ENCODE results near the gene LRRC8D. TPM values are rescaled to one million over a fixed set of nuclear protein-coding genes. Genes with fewer than 3 reads are reported as not detected.

LRRC8D gene
- polyA plus RNA-seq, 2 of the 4 experiments (the other 2 are of a cell fraction): 41.8 to 76.7 TPM

DNA sequence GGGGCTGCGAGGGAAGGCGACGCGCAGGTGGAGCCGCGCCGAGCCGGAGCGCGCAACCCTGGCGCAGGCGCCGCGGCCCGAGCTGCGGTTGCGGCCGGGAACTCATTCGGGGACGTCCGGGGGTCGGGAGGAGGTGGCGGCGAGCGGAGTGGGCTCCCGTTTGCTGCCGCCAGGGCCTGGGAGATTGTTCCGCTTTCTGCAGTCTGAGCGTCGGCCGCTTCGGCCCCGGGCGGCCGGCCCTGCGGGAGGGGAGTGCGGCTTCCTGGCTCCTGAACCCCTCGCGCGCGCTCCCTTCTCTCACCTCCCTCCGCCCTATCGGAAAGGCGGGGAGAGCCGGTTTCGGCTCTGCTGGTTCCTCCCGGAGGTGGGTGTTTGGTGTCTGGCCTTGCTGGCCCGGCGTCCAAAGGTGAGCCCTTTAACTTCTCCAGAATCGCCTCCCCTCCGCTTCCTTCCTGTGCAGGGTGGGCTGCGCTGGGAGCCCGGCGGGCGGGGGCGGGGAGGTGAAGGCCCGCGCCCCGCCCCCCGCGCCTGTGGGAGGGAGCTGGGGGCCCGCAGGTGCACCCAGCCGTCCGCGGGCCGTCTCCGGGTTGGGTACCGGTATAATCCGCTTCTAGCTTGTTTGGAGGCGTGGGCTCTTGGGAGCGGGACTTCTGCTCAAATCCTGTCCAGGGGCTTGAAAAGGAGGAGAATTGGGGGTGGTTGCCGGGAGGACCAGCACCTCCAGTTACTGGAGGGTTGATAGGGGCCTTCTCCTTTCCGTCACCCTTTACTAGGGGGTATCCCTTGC lies 683 bp downstream of the LRRC8D start:
- no peak for FAIRE-seq
- peak overlapping the region; percentile 94 to 99 for H3K27ac ChIP-seq
- peak; percentile 60 to 73 for ATAC-seq
- no peaks in the 10 kb centered on the region for H3K9me3 ChIP-seq
- DNase-seq (ENCODE audit: low read depth in 1 of 2, low spot score in 1 of 2): peak; percentile 41 to 49
- ChIA-PET CTCF (interaction anchor here (1.3 to 2.6 kb wide), 5 partner anchors 15 to 166 kb away, joined by 3 to 14 read pairs (median 4); no protein-coding TSS in a partner anchor), POLR2A (interaction anchor here (0.6 to 1.5 kb wide), 2 partner anchors 22 to 142 kb away, joined by 3 to 5 read pairs; no protein-coding TSS in a partner anchor)
- WGBS (ENCODE audit: missing lambda C conversion rate): 2% methylated on average over 4 of the region's 73 CpGs
- H3K4me2 ChIP-seq: peak overlapping the region; percentile 84
- peak overlapping the region; percentile 97 for H3K4me3 ChIP-seq
- TF ChIP-seq POLR2A (IDR thresholded peaks at IDR 0.05; ENCODE audit: low read length) (0 out of 2 replicates have a peak, but pooled peaks have one; percentile 7), KDM5A (IDR thresholded peaks at IDR 0.05) (0 out of 2 replicates have a peak, but pooled peaks have one; percentile 14), PHF8 (IDR thresholded peaks at IDR 0.05; ENCODE audit: borderline replicate concordance, low read depth) (0 out of 2 replicates have a peak, but pooled peaks have one; percentile 33), MYC (IDR thresholded peaks at IDR 0.05; ENCODE audit: borderline replicate concordance, low read length) (no peak)
- peaks cover 30% of the 10 kb centered on the region for H3K4me1 ChIP-seq

DNA sequence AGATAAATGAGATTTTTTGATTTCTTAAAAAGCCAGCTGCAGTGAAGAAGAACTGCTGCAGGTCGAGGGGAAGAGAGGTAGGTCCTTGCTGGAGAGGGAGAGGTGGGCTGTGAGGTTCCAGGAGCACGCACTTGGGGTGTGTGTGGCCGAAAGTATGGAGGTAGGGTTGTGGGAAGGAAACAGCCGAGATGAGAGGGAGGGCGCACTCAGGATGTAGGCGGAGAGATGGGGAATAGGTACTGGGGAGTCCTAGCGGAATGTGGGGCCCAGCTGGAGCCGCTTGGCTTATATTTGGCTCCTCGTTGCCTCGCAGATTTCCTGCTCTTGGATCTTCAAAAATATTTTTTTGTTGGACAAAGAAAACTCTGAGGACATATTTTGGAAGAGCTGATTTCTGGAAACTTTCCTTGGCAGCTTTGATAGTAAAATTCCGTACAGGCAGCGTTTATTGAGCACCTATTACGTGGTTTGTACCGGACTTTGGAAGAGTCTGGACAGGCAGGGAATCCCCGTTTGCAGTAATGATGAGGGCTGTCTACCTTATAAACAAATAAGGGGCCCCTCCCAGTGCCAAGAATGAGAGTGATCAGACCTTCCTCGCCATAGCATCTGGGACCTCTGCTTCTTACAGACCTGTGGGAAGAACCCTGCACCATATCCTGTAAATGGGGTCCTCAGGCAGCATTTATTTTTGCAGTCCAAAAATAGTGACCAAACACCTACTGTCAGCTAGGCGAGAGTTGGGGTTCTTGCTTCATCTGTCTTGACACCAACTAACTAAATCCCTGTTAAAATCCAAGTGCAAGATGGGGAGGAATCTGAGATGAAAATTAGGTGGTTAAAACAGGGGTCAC lies 1.5 kb downstream of the LRRC8D start:
- FAIRE-seq: no peak
- 24% methylated on average over 17 of the region's 17 CpGs for WGBS (ENCODE audit: missing lambda C conversion rate)
- H3K9me3 ChIP-seq: no peaks in the 10 kb centered on the region
- TF ChIP-seq ZFP36 (IDR thresholded peaks at IDR 0.05; ENCODE audit: borderline replicate concordance, partially characterized antibody) (no peak), ESRRA (IDR thresholded peaks at IDR 0.05; ENCODE audit: borderline replicate concordance, low read length) (no peak), KDM5A (IDR thresholded peaks at IDR 0.05) (no peak), JUN (IDR thresholded peaks at IDR 0.05) (no peak), RARB (CRISPR knock-in tag; IDR thresholded peaks at IDR 0.05) (no peak), ZC3H11A (IDR thresholded peaks at IDR 0.05) (no peak), HDAC2 (IDR thresholded peaks at IDR 0.05) (no peak), KDM1A (IDR thresholded peaks at IDR 0.05; ENCODE audit: low read depth) (no peak), FOXS1 (CRISPR knock-in tag; IDR thresholded peaks at IDR 0.05) (no peak)
- TF ChIP-seq, protein P1, sequence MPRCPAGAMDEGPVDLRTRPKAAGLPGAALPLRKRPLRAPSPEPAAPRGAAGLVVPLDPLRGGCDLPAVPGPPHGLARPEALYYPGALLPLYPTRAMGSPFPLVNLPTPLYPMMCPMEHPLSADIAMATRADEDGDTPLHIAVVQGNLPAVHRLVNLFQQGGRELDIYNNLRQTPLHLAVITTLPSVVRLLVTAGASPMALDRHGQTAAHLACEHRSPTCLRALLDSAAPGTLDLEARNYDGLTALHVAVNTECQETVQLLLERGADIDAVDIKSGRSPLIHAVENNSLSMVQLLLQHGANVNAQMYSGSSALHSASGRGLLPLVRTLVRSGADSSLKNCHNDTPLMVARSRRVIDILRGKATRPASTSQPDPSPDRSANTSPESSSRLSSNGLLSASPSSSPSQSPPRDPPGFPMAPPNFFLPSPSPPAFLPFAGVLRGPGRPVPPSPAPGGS (IDR thresholded peaks at IDR 0.05): no peak
- TF ChIP-seq, protein P2, sequence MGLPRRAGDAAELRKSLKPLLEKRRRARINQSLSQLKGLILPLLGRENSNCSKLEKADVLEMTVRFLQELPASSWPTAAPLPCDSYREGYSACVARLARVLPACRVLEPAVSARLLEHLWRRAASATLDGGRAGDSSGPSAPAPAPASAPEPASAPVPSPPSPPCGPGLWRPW (IDR thresholded peaks at IDR 0.05): no peak
- TF ChIP-seq, protein P3, sequence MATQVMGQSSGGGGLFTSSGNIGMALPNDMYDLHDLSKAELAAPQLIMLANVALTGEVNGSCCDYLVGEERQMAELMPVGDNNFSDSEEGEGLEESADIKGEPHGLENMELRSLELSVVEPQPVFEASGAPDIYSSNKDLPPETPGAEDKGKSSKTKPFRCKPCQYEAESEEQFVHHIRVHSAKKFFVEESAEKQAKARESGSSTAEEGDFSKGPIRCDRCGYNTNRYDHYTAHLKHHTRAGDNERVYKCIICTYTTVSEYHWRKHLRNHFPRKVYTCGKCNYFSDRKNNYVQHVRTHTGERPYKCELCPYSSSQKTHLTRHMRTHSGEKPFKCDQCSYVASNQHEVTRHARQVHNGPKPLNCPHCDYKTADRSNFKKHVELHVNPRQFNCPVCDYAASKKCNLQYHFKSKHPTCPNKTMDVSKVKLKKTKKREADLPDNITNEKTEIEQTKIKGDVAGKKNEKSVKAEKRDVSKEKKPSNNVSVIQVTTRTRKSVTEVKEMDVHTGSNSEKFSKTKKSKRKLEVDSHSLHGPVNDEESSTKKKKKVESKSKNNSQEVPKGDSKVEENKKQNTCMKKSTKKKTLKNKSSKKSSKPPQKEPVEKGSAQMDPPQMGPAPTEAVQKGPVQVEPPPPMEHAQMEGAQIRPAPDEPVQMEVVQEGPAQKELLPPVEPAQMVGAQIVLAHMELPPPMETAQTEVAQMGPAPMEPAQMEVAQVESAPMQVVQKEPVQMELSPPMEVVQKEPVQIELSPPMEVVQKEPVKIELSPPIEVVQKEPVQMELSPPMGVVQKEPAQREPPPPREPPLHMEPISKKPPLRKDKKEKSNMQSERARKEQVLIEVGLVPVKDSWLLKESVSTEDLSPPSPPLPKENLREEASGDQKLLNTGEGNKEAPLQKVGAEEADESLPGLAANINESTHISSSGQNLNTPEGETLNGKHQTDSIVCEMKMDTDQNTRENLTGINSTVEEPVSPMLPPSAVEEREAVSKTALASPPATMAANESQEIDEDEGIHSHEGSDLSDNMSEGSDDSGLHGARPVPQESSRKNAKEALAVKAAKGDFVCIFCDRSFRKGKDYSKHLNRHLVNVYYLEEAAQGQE (IDR thresholded peaks at IDR 0.05): no peak
- TF ChIP-seq, protein P4, sequence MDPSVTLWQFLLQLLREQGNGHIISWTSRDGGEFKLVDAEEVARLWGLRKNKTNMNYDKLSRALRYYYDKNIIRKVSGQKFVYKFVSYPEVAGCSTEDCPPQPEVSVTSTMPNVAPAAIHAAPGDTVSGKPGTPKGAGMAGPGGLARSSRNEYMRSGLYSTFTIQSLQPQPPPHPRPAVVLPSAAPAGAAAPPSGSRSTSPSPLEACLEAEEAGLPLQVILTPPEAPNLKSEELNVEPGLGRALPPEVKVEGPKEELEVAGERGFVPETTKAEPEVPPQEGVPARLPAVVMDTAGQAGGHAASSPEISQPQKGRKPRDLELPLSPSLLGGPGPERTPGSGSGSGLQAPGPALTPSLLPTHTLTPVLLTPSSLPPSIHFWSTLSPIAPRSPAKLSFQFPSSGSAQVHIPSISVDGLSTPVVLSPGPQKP (IDR thresholded peaks at IDR 0.05; ENCODE audit: low read depth, low read length): no peak
- H3K4me2 ChIP-seq: peak overlapping the region; percentile 84
- peak overlapping the region; percentile 97 for H3K4me3 ChIP-seq
- peak overlapping the region; percentile 94 to 99 for H3K27ac ChIP-seq
- peaks cover 33% of the 10 kb centered on the region for H3K4me1 ChIP-seq
- peak; percentile 56 to 62; a peak in 5 of 6 replicates for ATAC-seq
- peak; percentile 23 to 31 for DNase-seq (ENCODE audit: low read depth in 1 of 2, low spot score in 1 of 2)
- ChIA-PET POLR2A (interaction anchor here (0.6 to 1.5 kb wide), 2 partner anchors 21 to 142 kb away, joined by 3 to 5 read pairs; no protein-coding TSS in a partner anchor), CTCF (interaction anchor here (1.8 to 2.6 kb wide), 3 partner anchors 18 to 165 kb away, joined by 4 to 14 read pairs (median 6); no protein-coding TSS in a partner anchor)
